Omental fat pad (tissue), 4 donors: ENCODE data around the gene CCDC169. TPM values are rescaled to one million over a fixed set of nuclear protein-coding genes. Genes with fewer than 3 reads are reported as not detected.
"Not testable (repeated sequence)": the region's sequence is repeated elsewhere in the genome, so short reads cannot be mapped to it uniquely, and the experiment has no call there.

Source experiments
- ATAC-seq: fragments of 150-250 bp; one replicate; pipeline ENCODE4 v1.9.1; 2016; ENCODE audit warnings: mild to moderate bottlenecking, moderate library complexity; ENCODE audit not compliant: low FRiP score
- DNase-seq: peaks from one replicate; pipeline ENCODE4 v3.0.0-alpha.2; 2019; ENCODE audit warnings: low spot score
- CTCF ChIP-seq, 3 donors: fragments of 450-650 bp; IDR thresholded peaks; one replicate each; pipeline ENCODE4 v1.5.1; 2016 to 2017; ENCODE audit warnings: antibody characterized with exemption in 3 of 3, mild to moderate bottlenecking in 3 of 3, moderate library complexity in 2 of 3
- total RNA-seq, 4 donors: library from RNA; depleted of rRNA; stranded (reverse); fragments of >200 nt; gene quantifications; one replicate each; pipeline ENCODE4 v1.1.0, GENCODE V29; 2016

CCDC169 gene
- total RNA-seq, 4 donors from 2014 or later = 0.13 to 0.56 (median 0.36) TPM; not detected in 1

GRCh38 chr13:36310417-36311108, 12.9 kb upstream of the CCDC169 start:
- TF ChIP-seq CTCF (IDR thresholded peaks at IDR 0.05) = no peak
- no peak for ATAC-seq
- DNase-seq = no peak

DNA sequence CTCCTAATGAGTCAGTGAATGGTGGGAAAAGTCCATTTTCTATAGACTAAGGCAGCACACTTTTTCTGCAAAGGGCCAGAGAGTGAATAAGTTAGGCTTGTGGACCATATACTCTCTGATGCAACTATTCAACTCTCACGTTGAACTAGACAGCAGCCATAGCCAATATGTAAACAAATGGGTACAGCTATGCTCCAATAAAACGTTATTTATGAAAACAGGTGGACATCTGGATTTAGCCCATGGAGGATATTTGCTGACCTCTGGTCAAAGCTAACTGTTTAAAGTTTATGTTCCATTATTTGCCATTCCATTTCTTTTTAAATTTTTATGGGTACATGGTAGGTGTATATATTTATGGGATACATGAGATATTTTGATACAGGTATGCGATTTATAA, 4.7 kb upstream of the CCDC169 start:
- DNase-seq = no peak

GRCh38 chr13:36299469-36299868, 1.9 kb upstream of the CCDC169 start:
- DNase-seq = not testable (repeated sequence)

More for the DNA sequence above, 4.7 kb upstream of the CCDC169 start:
- no peak for TF ChIP-seq CTCF (IDR thresholded peaks at IDR 0.05)
- no peak for ATAC-seq

DNA sequence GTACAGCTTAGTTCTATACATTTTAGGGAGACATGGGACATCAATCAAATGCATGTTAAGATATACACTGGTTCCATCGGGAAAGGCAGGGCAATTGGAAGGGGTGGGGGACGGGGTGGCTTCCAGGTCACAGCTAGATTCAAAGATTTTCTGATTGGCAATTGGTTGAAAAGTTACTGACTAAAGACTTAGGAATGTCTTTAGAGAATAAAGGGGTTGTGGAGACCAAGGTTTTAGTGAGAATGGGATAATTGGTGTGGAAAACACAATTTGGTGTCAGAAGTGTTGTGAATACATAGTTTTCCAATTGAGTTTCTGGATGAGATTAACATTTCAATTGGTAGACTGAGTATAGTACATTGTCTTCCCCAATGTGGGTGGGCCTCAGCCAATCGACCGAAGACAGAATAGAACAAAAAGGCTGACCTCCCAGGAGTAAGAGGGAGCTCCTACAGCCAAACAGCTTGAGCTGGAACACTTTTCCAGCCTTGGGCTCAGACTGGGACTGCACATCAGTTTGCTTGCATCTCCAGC, 988 bp upstream of the CCDC169 start:
- no peak for ATAC-seq
- TF ChIP-seq CTCF (IDR thresholded peaks at IDR 0.05) = no peak
- no peak for DNase-seq

More at GRCh38 chr13:36299469-36299868, 1.9 kb upstream of the CCDC169 start:
- ATAC-seq = not testable (repeated sequence)

- no peak for TF ChIP-seq CTCF (IDR thresholded peaks at IDR 0.05)
- DNase-seq (no peak), ATAC-seq (no peak)
These were observed 3.5 kb downstream of the CCDC169 start for GRCh38 chr13:36294096-36294495.

DNA sequence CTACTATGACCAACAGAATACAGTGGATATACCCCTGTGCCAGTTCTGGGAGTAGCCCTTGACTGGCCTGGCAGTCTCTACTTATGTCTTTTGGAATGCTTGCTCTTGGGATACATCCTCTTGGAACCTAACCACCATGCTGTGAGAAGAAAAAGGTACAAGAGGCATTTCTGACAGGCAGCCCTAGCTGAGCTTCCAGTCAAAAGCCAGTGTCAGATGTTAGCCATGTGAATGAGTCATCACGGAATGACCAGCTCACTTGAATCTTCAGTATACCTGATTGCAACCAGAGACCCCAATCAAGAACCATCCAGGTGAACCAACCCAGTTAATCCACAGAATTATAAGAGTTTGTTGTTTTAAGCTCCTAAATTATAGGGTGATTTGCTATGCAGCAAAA, 4.1 kb downstream of the CCDC169 start:
- no peak for TF ChIP-seq CTCF (IDR thresholded peaks at IDR 0.05)
- DNase-seq (no peak), ATAC-seq (no peak)

DNA sequence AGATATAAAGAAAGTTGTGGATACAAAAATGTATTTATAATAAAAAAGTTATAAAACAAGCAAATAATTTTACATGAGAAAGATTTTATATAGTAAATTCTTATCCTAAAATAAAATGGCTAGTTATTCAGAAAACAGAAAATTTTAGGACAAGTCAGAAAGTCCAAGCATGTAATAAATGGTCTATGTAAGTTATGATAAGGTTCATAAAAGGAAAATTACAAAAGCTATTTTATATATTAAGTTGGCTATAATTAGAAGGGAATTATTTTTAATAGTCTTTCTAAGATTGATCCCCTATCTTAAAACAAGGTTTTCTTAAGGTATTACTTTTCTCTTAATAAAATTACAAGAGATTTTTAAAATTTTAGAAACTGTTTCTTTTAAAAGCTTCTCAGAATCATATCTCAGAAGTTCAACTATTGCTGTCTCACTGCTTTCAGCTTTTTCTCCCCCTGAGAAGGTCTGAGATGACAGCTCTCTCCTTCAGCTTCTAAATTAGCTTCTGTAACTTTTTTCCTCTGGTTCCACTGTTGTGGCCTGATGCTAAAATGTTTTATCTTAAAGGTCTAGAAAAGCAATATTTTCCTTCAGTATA, 8.7 kb downstream of the CCDC169 start:
- ATAC-seq (no peak), DNase-seq (no peak)
- no peak for TF ChIP-seq CTCF (IDR thresholded peaks at IDR 0.05)
